ENCODE measurements around the gene AOC1.

GRCh38 chr7:150871601-150872000, 19.3 kb downstream of the AOC1 start:
- TF ChIP-seq CTCF (IDR thresholded peaks at IDR 0.05), result no peak
- no peak for TF ChIP-seq POLR2A (IDR thresholded peaks at IDR 0.05)

Measured in right lobe of liver (tissue), 4 donors.